Amniotic stem cell (primary cell): ENCODE results near the gene ADORA2A.
"Not testable (repeated sequence)": the region's sequence is repeated elsewhere in the genome, so short reads cannot be mapped to it uniquely, and the experiment has no call there.

Experiments used
- DNase-seq: peaks from one replicate; lab custom pipeline; 2025; lab: John Stamatoyannopoulos, UW

The ADORA2A gene

DNA sequence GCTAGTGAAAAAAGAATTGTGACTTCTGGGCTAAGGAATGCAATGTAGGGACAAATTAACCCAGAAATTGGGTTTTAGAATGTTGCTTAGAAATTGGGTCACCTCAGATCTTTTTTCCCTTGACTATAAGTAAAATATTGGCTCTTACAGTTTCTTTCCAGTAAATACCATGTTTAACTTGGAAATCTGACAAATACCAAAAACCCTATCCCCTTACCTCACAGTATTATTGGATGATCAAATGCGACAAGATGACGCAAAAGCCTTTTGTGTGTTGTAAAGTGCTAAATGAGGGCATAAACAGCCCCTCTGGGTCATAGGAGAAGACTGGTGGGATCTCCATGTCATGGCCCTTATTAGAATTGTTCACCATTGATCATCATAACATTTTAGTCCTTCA lies 61.6 kb downstream of the ADORA2A start:
- no peak for DNase-seq

GRCh38 chr22:24489434-24489833 lies 62.0 kb downstream of the ADORA2A start:
- DNase-seq = not testable (repeated sequence)
